HG02642 (cell line): Measurements from ENCODE around the gene FRMD5.
"Not testable (repeated sequence)": the region's sequence is repeated elsewhere in the genome, so short reads cannot be mapped to it uniquely, and the experiment has no call there.

Source experiments
- ATAC-seq: cut with Tn5 transposase; IDR thresholded peaks from one replicate; pipeline ENCODE4 v1.9.1; 2021; ENCODE audit warnings: mild to moderate bottlenecking; ENCODE audit not compliant: unreplicated experiment, poor library complexity

Gene FRMD5

GRCh38 chr15:43873651-43874050, 321.4 kb downstream of the FRMD5 start:
- ATAC-seq: no peak

DNA sequence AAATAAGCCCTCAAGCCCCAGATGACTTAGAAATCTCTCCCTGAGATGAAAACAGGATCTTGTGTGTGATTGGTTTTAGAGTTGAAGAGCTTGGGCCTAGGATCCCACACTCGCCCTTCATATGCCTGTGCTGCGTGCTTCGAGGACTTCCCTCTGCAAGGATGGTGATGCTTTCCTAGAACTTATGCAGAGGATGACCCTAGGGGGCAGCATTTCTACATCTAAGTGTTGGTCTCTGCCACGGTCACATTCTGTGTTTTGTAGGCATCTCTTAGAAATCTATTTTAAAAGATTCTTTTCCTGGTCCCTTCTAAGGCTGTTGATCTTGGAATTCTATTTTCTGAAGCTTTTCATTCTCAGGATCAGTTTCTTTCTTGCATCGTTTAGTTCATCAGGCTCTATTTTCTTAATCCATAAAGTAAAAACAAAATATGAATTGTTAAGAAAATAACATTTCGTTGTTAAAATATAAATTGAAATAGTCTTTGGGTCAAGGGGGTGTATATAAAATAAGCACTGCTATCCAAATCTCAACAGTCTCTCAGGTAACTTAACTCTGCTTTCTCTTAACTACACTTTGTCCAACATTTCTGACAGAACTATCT, 322.6 kb downstream of the FRMD5 start:
- ATAC-seq: no peak

- ATAC-seq: no peak
Observed at GRCh38 chr15:43871835-43872234, 323.2 kb downstream of the FRMD5 start.

- ATAC-seq: no peak
Observed at GRCh38 chr15:43868406-43868805, 326.7 kb downstream of the FRMD5 start.

GRCh38 chr15:43867096-43867495, 328.0 kb downstream of the FRMD5 start:
- no peak for ATAC-seq

DNA sequence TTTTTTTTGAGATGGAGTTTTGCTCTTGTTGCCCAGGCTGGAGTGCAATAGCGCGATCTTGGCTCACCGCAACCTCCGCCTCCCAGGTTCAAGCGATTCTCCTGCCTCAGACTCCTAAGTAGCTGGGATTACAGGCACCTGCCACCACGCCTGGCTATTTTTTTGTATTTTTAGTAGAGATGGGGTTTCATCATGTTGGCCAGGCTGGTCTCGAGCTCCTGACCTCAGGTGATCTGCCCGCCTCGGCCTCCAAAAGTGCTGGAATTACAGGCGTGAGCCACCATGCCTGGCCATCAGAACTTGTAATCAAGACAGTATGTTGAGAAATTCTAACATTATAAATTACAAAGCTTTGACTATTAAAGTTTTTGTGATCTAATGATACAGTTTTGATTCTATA, 328.4 kb downstream of the FRMD5 start:
- ATAC-seq: not testable (repeated sequence)

DNA sequence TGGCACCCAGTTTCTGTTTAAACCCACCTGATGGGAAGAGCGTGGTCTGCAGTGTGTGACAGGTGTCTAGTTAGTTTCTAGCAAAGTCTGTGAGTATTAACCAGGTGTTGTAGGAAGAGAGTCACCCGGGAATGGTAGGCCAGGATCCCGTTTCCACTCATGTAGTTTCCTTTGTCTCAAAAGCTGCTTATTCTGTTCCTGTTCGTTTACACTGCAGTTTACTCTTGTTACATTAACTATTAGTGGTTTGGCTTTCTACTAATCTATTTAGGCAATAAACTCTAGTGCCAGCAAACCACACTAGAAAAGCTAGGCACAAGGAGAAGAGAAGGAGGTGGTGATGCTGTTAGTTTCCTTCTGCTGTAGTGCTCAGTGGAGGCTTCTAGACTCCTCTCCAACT, 335.5 kb downstream of the FRMD5 start:
- ATAC-seq: no peak

- ATAC-seq: no peak
Observed at GRCh38 chr15:43854801-43855200, 340.3 kb downstream of the FRMD5 start.

- ATAC-seq: no peak
Observed at GRCh38 chr15:43852607-43853006, 342.5 kb downstream of the FRMD5 start.

GRCh38 chr15:43851251-43851650, 343.8 kb downstream of the FRMD5 start:
- ATAC-seq: no peak

DNA sequence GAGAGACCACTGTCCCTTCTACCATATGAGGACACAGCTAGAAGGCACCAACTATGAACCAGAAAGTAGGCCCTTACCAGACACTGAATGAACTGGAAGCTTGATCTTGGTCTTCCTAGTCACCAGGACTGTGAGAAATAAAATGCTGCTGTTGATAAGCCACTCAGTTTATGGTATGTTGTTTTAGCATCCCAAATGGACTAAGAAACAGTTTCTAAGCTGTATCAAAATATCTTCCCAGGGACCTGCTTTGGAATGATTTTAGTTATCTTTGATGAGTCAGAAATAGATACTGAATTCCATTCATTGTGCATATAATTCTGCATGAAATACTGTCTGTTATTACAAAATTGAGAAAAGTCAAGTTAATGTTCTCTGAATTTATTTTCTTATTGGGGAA, 349.6 kb downstream of the FRMD5 start:
- ATAC-seq: no peak

- not testable (repeated sequence) for ATAC-seq
Observed at GRCh38 chr15:43832485-43832884, 362.6 kb downstream of the FRMD5 start.

DNA sequence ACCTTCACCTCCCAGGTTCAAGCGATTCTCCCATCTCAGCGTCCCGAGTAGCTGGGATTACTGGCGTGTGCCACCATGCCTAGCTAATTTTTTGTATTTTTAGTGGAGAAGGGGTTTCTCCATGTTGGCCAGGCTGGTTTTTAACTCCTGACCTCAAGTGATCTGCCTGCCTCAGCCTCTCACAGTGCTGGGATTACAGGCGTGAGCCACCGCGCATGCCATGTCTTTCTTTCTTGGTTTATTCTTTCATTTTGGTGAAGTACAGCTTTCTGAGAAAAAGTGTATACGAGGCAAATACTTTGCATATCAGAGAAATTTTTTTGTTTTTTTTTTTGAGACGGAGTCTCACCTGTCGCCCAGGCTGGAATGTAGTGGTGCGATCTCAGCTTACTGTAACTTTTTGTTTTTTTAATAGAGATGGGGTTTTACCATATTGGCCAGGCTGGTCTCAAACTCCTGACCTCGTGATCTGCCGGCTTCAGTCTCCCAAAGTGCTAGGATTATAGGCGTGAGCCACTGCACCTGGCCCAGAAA, 363.5 kb downstream of the FRMD5 start:
- ATAC-seq: not testable (repeated sequence)

DNA sequence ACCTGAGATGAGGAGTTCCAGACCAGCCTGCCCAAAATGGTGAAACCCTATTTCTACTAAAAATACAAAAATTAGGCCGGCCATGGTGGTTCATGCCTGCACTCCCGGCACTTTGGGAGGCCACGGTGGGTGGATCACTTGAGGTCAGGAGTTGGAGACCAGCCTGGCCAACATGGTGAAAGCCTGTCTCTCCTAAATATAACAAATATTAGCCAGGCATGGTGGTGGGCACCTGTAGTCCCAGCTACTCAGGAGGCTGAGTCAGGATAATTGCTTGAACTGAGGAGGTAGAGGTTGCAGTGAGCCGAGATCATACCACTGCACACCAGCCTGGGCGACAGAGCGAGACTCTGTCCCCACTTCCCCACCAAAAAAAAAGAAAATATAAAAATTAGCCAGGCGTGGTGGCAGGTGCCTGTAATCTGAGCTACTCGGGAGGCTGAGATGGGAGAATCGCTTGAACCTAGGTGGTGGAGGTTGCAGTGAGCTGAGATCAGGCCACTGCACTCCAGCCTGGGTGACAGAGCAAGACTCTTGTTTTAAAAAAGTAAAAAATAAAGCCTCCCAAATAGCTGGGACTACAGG, 364.3 kb downstream of the FRMD5 start:
- ATAC-seq: not testable (repeated sequence)

- ATAC-seq: not testable (repeated sequence)
Observed at GRCh38 chr15:43829951-43830540, 365.0 kb downstream of the FRMD5 start.

DNA sequence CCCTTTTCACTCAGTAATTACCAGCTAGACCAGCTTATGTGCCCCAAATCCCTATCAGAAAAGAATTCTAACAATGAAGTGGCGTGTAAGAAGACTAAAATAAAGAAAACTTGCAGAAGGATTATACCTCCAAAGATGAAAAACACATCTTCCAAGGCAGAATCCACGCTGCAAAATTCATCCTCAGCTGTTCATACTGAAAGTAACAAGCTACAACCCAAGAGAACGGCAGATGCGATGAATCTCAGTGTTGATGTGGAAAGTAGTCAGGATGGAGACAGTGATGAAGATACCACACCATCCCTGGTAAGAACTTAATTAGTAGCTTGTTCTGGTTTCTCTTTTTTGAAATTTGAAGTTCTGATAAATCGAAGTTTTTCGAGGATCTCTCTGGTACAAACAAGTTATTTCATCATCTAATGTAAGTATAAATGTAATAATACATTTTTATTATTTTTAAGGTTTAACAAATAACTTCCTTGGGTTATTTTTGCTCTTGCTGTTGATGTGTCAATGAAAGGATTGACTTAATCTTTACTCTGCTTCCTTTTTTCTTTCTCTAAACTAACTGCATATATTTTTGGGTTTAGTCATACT, 366.9 kb downstream of the FRMD5 start:
- ATAC-seq: no peak

- peak; percentile 75 for ATAC-seq
Observed at GRCh38 chr15:43826508-43827341, 368.3 kb downstream of the FRMD5 start, which contains the start of gene WDR76. TSS of gene WDR76 (plus strand) at chr15:43827002. CDS start at chr15:43827033, 31 bp downstream.

GRCh38 chr15:43826029-43826507, 369.0 kb downstream of the FRMD5 start:
- no peak for ATAC-seq

- ATAC-seq: not testable (repeated sequence)
Observed at GRCh38 chr15:43825305-43825704, 369.8 kb downstream of the FRMD5 start.
